Measurements from ENCODE around the gene CDCA8. TPM values are rescaled to one million over a fixed set of nuclear protein-coding genes. Genes with fewer than 3 reads are reported as not detected.
"Not testable (repeated sequence)": the region's sequence is repeated elsewhere in the genome, so short reads cannot be mapped to it uniquely, and the experiment has no call there.

Gene CDCA8
- total and polyA plus RNA-seq, 2 experiments from 2014 or later = 31.6 to 37.9 TPM

- Mint-ChIP-seq H3K27ac (no peak overlapping the region), H3K36me3 (ENCODE audit: low read depth) (no peaks in the 10 kb centered on the region), H3K9me3 (no peaks in the 10 kb centered on the region; the same call in 2 of the 3 replicates), H3K4me1 (peaks cover 3% of the 10 kb centered on the region; the same call in 2 of the 3 replicates), H3K4me3 (peak overlapping the region; percentile 80), H3K27me3 (ENCODE audit: insufficient read depth, low read depth, poor library complexity) (peaks cover 10% of the 10 kb centered on the region)
- Histone ChIP-seq H2AFZ (peak overlapping the region; percentile 99), H3K27me3 (ENCODE audit: insufficient read depth) (peaks cover 14% of the 10 kb centered on the region), H3K9me2 (ENCODE audit: insufficient read depth) (no peaks in the 10 kb centered on the region), H3K79me2 (replicated peaks; ENCODE audit: insufficient read depth) (no peaks in the 10 kb centered on the region), H3K4me3 (peak overlapping the region; percentile 94), H3K36me3 (ENCODE audit: insufficient read depth) (no peaks in the 10 kb centered on the region), H3K27ac (ENCODE audit: low read depth) (no peak overlapping the region), H3F3A (replicated peaks; ENCODE audit: low read depth) (no peaks in the 10 kb centered on the region), H3K4me1 (ENCODE audit: insufficient read depth) (0 out of 2 replicates have a peak, but pooled peaks cover 4% of the 10 kb centered on the region), H3K4me2 (peak overlapping the region; percentile 87), H4K20me1 (replicated peaks; ENCODE audit: insufficient read depth) (0 out of 2 replicates have a peak, but pooled peaks cover 2% of the 10 kb centered on the region)
- TF ChIP-seq STAT1 (IDR thresholded peaks at IDR 0.05; ENCODE audit: unreplicated experiment) (no peak), ZNF114 (CRISPR knock-in tag; IDR thresholded peaks at IDR 0.05) (no peak), ZNF331 (CRISPR knock-in tag; IDR thresholded peaks at IDR 0.05; ENCODE audit: low read depth) (no peak), REST (IDR thresholded peaks at IDR 0.05; ENCODE audit: unreplicated experiment) (no peak), CREB1 (CRISPR knock-in tag; IDR thresholded peaks at IDR 0.05; ENCODE audit: low read depth) (no peak), ETS1 (IDR thresholded peaks at IDR 0.05) (no peak), JUNB (IDR thresholded peaks at IDR 0.05; ENCODE audit: unreplicated experiment) (no peak), EZH2phosphoT487 (IDR thresholded peaks at IDR 0.05; ENCODE audit: unreplicated experiment) (no peak), NANOG (IDR thresholded peaks at IDR 0.05; ENCODE audit: borderline replicate concordance) (no peak), ZNF462 (CRISPR knock-in tag; IDR thresholded peaks at IDR 0.05) (no peak), POLR2AphosphoS5 (IDR thresholded peaks at IDR 0.05; ENCODE audit: low read depth) (no peak)
- DNase-seq (ENCODE audit: low spot score) (peak; percentile 86), ATAC-seq (peak; percentile 98)
Measured at GRCh38 chr1:37734629-37735591, 42.6 kb downstream of the CDCA8 start.

- H3K36me3 Mint-ChIP-seq (ENCODE audit: low read depth); H3K4me2 ChIP-seq; H3K36me3 ChIP-seq (ENCODE audit: insufficient read depth); H4K20me1 ChIP-seq (replicated peaks; ENCODE audit: insufficient read depth); H2AFZ ChIP-seq; H3K9me3 Mint-ChIP-seq; H3F3A ChIP-seq (replicated peaks; ENCODE audit: low read depth); H3K9me2 ChIP-seq (ENCODE audit: insufficient read depth); H3K4me1 Mint-ChIP-seq; H3K79me2 ChIP-seq (replicated peaks; ENCODE audit: insufficient read depth); H3K27ac Mint-ChIP-seq; H3K27ac ChIP-seq (ENCODE audit: low read depth); H3K27me3 Mint-ChIP-seq (ENCODE audit: insufficient read depth, low read depth, poor library complexity); H3K4me1 ChIP-seq (ENCODE audit: insufficient read depth); H3K4me3 Mint-ChIP-seq; DNase-seq (ENCODE audit: low spot score); ATAC-seq; H3K4me3 ChIP-seq: not testable (repeated sequence)
- peaks cover 14% of the 10 kb centered on the region for H3K27me3 ChIP-seq (ENCODE audit: insufficient read depth)
Measured at GRCh38 chr1:37737975-37738374, 45.7 kb downstream of the CDCA8 start.
